Neural cell (in vitro differentiated cells): ENCODE data around the gene BRAF. TPM values are rescaled to one million over a fixed set of nuclear protein-coding genes. Genes with fewer than 3 reads are reported as not detected.

ENCODE experiments used
- H2AFZ ChIP-seq: fragments of 200-600, 300-800 bp; sonication (generic), shearing (Covaris generic); 2 replicates; pipeline ENCODE4 v1.6.0; 2014; ENCODE audit warnings: low read depth, mild to moderate bottlenecking, antibody characterized with exemption, low read length, moderate library complexity
- H3F3A ChIP-seq: fragments of 200-600 bp; shearing (Covaris generic); 2 replicates; pipeline ENCODE4 v1.6.1; 2016; ENCODE audit warnings: mild to moderate bottlenecking, moderate library complexity, mixed read lengths, antibody characterized with exemption, low read length; ENCODE audit not compliant: insufficient read depth, poor library complexity, severe bottlenecking
- H3K27ac ChIP-seq: fragments of 200-600, 300-800 bp; sonication (generic), shearing (Covaris generic); 2 replicates; pipeline ENCODE4 v1.5.1; 2014; ENCODE audit warnings: mild to moderate bottlenecking, low read length, moderate library complexity
- H3K27me3 ChIP-seq: fragments of 300-800, 200-600 bp; sonication (generic), shearing (Covaris generic); 2 replicates; pipeline ENCODE4 v1.6.0; 2014; ENCODE audit warnings: mild to moderate bottlenecking, low read depth, low read length, moderate library complexity; ENCODE audit not compliant: insufficient read depth
- H3K36me3 ChIP-seq: fragments of 300-800, 200-600 bp; sonication (generic), shearing (Covaris generic); 2 replicates; pipeline ENCODE4 v1.5.1; 2014; ENCODE audit warnings: mild to moderate bottlenecking, antibody characterized with exemption, low read length, moderate library complexity; ENCODE audit not compliant: insufficient read depth
- H3K4me2 ChIP-seq: fragments of 300-800, 200-600 bp; sonication (generic), shearing (Covaris generic); 2 replicates; pipeline ENCODE4 v1.6.0; 2014; ENCODE audit warnings: mild to moderate bottlenecking, low read length
- H3K4me3 ChIP-seq: fragments of 300-800, 200-600 bp; sonication (generic), shearing (Covaris generic); 2 replicates; pipeline ENCODE4 v1.5.1; 2014; ENCODE audit warnings: mild to moderate bottlenecking, low read length, moderate library complexity
- H3K79me2 ChIP-seq: fragments of 200-600 bp; shearing (Covaris generic); replicated peaks from 2 replicates; pipeline ENCODE4 v1.6.0; 2014; ENCODE audit warnings: mild to moderate bottlenecking, low read length, moderate library complexity; ENCODE audit not compliant: insufficient read depth
- H3K9ac ChIP-seq: fragments of 300-800, 200-600 bp; sonication (generic), shearing (Covaris generic); 2 replicates; pipeline ENCODE4 v1.6.1; 2016; ENCODE audit warnings: mild to moderate bottlenecking, low read length, mixed read lengths
- H3K9me2 ChIP-seq: fragments of 200-600 bp; shearing (Covaris generic); 2 replicates; pipeline ENCODE4 v1.6.1; 2016; ENCODE audit warnings: mild to moderate bottlenecking, low read length, mixed read lengths; ENCODE audit not compliant: insufficient read depth
- H3K9me3 ChIP-seq: fragments of 200-600, 300-800 bp; sonication (generic), shearing (Covaris generic); 2 replicates; pipeline ENCODE4 v1.6.1; 2016; ENCODE audit warnings: mild to moderate bottlenecking, mixed run types, low read length, moderate library complexity, mixed read lengths
- H4K20me1 ChIP-seq: fragments of 200-600 bp; shearing (Covaris generic); 2 replicates; pipeline ENCODE4 v1.6.1; 2016; ENCODE audit warnings: mild to moderate bottlenecking, mixed run types; ENCODE audit not compliant: insufficient read depth
- CTCF ChIP-seq: fragments of 450-650 bp; IDR thresholded peaks from 2 replicates; pipeline ENCODE4 v1.5.1; 2014; ENCODE audit warnings: antibody characterized with exemption, mild to moderate bottlenecking, moderate library complexity; ENCODE audit not compliant: poor library complexity, severe bottlenecking
- EP300 ChIP-seq: fragments of 450-650 bp; conservative IDR thresholded peaks from 2 replicates; pipeline ENCODE4 v1.6.1; 2014; ENCODE audit warnings: antibody characterized with exemption, mild to moderate bottlenecking, moderate library complexity; ENCODE audit not compliant: poor library complexity, severe bottlenecking
- EZH2 ChIP-seq: fragments of 200-600, 300-800 bp; shearing (Covaris generic), sonication (generic); IDR thresholded peaks from 2 replicates; pipeline ENCODE4 v1.6.1; 2014; ENCODE audit warnings: antibody characterized with exemption, low read length, borderline replicate concordance, mild to moderate bottlenecking; ENCODE audit not compliant: insufficient read depth, poor library complexity, severe bottlenecking
- MXI1 ChIP-seq: fragments of 450-650 bp; conservative IDR thresholded peaks from 2 replicates; pipeline ENCODE4 v1.6.1; 2014; ENCODE audit warnings: antibody characterized with exemption, mild to moderate bottlenecking; ENCODE audit not compliant: poor library complexity, severe bottlenecking
- POLR2AphosphoS5 ChIP-seq: IDR thresholded peaks from 2 replicates; pipeline ENCODE4 v1.6.1; 2012
- RAD21 ChIP-seq: fragments of 450-650 bp; conservative IDR thresholded peaks from 2 replicates; pipeline ENCODE4 v1.6.1; 2014; ENCODE audit warnings: antibody characterized with exemption, mild to moderate bottlenecking, moderate library complexity
- SMC3 ChIP-seq: fragments of 450-650 bp; conservative IDR thresholded peaks from 2 replicates; pipeline ENCODE4 v1.6.1; 2014; ENCODE audit warnings: antibody characterized with exemption, mild to moderate bottlenecking, moderate library complexity; ENCODE audit not compliant: poor library complexity
- TAF1 ChIP-seq: IDR thresholded peaks from 2 replicates; pipeline ENCODE4 v1.6.1; 2012; ENCODE audit warnings: low read depth
- polyA minus RNA-seq: library from RNA; depleted of rRNA, polyadenylated mRNA; stranded (reverse); fragments of >200 nt; gene quantifications from 2 replicates; pipeline ENCODE4 v1.2.3, GENCODE V29; 2014
- polyA plus RNA-seq: library from polyadenylated mRNA; depleted of rRNA; stranded (reverse); fragments of >200 nt; gene quantifications from 2 replicates; pipeline ENCODE4 v1.2.3, GENCODE V29; 2014
- TF ChIP-seq, protein P1 (sequence below): IDR thresholded peaks from 2 replicates; pipeline ENCODE4 v1.6.1; 2012; ENCODE audit warnings: borderline replicate concordance

The BRAF gene
- polyA plus RNA-seq (28.6 and 31.7 TPM in 2 replicates), polyA minus RNA-seq (149 and 154 TPM in 2 replicates)

DNA sequence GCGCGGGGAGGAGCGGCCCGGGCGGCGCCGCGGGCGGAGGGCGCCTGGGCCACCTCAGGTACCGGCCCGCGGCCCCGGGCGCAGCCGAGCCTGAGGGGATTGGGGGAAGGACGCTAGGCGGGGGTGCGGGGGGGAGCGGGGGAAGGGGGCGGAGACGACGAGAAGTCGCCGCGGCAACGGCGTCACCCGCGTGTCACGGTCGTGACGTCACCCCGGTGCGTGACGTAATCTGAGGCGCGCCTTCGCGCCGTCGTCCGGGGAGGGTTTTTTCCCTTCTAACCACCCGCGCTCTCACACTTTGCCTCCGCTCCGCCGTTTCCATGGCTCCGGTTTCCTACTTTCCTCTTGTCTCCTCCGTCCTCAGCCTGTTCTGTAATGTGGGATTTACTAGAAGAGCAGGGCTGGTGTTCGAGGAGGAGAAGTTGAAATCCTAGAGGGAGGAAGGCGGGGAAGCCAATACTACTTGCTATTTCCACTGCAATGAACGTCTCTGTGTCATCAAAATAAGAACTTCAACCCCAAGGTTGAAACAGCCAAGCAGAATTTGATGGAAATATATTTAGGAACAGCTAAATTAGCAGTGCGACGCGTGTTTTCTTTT, at the start of gene BRAF:
TSS of gene BRAF (minus strand) at position 109 of the 601 bp plus-strand sequence. CDS start 226 bp downstream, outside the sequence.
- peak within 1 kb of the TSS; percentile 85 for H3K4me3 ChIP-seq
- H3K27me3 ChIP-seq, result no peaks in the 10 kb centered on the region
- H3K27ac ChIP-seq, result peak within 1 kb of the TSS; percentile 96
- no peaks in the 10 kb centered on the region for H3K9me2 ChIP-seq
- no peaks in the 10 kb centered on the region for H4K20me1 ChIP-seq
- TF ChIP-seq SMC3 (peak; percentile 60), RAD21 (peak; percentile 55), EZH2 (no peak), TAF1 (peak; percentile 86), POLR2AphosphoS5 (peak; percentile 95), EP300 (peak; percentile 73), CTCF (no peak), MXI1 (peak; percentile 40)
- TF ChIP-seq, protein P1, sequence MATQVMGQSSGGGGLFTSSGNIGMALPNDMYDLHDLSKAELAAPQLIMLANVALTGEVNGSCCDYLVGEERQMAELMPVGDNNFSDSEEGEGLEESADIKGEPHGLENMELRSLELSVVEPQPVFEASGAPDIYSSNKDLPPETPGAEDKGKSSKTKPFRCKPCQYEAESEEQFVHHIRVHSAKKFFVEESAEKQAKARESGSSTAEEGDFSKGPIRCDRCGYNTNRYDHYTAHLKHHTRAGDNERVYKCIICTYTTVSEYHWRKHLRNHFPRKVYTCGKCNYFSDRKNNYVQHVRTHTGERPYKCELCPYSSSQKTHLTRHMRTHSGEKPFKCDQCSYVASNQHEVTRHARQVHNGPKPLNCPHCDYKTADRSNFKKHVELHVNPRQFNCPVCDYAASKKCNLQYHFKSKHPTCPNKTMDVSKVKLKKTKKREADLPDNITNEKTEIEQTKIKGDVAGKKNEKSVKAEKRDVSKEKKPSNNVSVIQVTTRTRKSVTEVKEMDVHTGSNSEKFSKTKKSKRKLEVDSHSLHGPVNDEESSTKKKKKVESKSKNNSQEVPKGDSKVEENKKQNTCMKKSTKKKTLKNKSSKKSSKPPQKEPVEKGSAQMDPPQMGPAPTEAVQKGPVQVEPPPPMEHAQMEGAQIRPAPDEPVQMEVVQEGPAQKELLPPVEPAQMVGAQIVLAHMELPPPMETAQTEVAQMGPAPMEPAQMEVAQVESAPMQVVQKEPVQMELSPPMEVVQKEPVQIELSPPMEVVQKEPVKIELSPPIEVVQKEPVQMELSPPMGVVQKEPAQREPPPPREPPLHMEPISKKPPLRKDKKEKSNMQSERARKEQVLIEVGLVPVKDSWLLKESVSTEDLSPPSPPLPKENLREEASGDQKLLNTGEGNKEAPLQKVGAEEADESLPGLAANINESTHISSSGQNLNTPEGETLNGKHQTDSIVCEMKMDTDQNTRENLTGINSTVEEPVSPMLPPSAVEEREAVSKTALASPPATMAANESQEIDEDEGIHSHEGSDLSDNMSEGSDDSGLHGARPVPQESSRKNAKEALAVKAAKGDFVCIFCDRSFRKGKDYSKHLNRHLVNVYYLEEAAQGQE, result peak; percentile 70
- H3K79me2 ChIP-seq, result peaks cover 45% of the 10 kb centered on the region
- H3K4me2 ChIP-seq, result peak within 1 kb of the TSS; percentile 98
- peak within 1 kb of the TSS; percentile 98 for H3K9ac ChIP-seq
- H2AFZ ChIP-seq, result peak within 1 kb of the TSS; percentile 90
- H3F3A ChIP-seq, result no peaks in the 10 kb centered on the region
- H3K9me3 ChIP-seq, result no peaks in the 10 kb centered on the region
- no peaks in the 10 kb centered on the region for H3K36me3 ChIP-seq

GRCh38 chr7:140972876-140973829, 48.4 kb upstream of the BRAF start:
- no peaks in the 10 kb centered on the region for H3F3A ChIP-seq
- H3K9ac ChIP-seq, result no peak overlapping the region
- H3K79me2 ChIP-seq, result no peaks in the 10 kb centered on the region
- no peaks in the 10 kb centered on the region for H3K9me2 ChIP-seq
- no peaks in the 10 kb centered on the region for H4K20me1 ChIP-seq
- H3K27me3 ChIP-seq, result no peaks in the 10 kb centered on the region
- H3K27ac ChIP-seq, result no peak overlapping the region
- H2AFZ ChIP-seq, result no peak overlapping the region
- no peaks in the 10 kb centered on the region for H3K9me3 ChIP-seq
- H3K4me2 ChIP-seq, result no peak overlapping the region
- H3K4me3 ChIP-seq, result no peak overlapping the region
- no peaks in the 10 kb centered on the region for H3K36me3 ChIP-seq
- TF ChIP-seq EZH2 (no peak), RAD21 (no peak), SMC3 (no peak), EP300 (no peak), TAF1 (no peak)
- TF ChIP-seq, protein P1, result no peak
